HG02623 (cell line): ENCODE data around the gene CADM1.

ENCODE experiments used
- ATAC-seq: cut with Tn5 transposase; IDR thresholded peaks from one replicate; pipeline ENCODE4 v1.9.1; 2021; ENCODE audit warnings: moderate library complexity; ENCODE audit not compliant: unreplicated experiment

Gene CADM1

GRCh38 chr11:115324581-115325432 is 179.4 kb downstream of the CADM1 start:
- peak; percentile 68 for ATAC-seq

GRCh38 chr11:115322553-115323203 is 181.5 kb downstream of the CADM1 start:
- no peak for ATAC-seq

DNA sequence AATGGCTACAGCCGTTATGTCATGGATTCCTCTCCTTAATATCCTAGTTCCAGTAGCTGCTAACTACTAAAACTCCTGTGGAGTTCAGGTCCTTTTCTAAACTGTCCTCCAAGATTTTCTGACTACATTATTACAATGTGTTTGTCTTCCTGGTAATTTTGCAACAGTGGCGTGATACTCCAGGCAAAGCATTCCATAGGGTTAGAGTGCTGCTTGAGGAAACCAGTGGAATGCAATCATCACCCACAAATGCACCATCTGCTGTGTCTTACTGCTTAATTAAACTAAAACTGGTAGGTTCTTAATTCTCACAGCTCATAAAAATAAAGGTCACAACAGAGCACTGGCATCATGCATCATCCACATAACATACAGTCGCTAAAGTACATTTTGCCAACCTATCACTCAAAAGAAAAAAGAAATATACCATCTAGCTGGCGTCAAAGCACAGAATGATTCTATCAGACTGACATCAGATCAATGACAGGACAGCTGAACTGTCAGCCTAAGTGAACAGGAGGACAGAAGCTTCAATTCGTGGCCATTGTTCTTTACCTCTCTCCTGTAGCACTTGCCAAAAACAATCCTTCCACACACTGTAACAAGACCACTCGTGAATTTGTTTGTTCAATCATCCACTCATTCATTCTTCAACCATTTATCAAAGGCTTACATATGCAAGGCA is 182.5 kb downstream of the CADM1 start:
- ATAC-seq, result no peak

DNA sequence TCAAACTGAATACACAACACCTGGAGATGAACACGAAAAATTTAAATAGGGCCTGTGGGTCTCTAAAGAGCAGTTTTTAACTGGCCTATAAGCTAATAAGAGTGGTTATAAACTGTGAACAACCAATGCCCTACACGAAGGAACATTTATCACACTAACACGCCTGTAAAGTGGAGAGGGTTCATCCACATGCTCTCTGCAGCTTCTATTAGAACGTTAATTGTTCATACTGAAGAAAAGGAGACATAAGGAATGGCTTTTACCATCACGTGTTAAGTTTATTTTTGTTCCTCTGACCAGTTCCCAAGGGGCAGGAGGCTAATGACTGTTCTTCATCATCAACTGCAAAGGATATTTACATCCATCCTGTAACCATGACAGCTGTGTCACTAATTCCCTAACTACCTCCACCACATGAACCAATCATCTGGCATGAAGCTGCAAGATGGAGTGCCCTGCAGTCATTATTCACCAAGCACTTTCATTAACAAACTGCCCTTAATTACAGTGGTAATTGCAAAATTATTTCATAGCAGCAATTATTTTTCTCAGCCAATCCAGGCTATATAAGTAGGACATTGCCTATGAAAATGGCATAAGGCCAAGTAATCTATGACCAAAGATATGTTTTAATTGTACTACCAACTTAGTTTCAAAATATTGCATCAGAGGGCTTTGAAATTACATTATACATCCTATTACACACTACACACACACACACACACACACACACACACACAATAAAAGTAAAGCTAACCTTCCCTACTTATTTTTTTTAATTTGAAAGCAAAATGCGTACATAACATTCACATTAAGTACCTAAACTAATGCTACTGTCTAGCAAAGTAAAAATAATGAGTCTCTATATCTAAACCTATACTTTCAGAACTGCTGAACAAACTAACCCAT is 186.7 kb downstream of the CADM1 start:
- ATAC-seq, result no peak

GRCh38 chr11:115316696-115317095 is 187.5 kb downstream of the CADM1 start:
- ATAC-seq, result no peak

GRCh38 chr11:115314330-115314920 is 189.8 kb downstream of the CADM1 start:
- ATAC-seq, result no peak

DNA sequence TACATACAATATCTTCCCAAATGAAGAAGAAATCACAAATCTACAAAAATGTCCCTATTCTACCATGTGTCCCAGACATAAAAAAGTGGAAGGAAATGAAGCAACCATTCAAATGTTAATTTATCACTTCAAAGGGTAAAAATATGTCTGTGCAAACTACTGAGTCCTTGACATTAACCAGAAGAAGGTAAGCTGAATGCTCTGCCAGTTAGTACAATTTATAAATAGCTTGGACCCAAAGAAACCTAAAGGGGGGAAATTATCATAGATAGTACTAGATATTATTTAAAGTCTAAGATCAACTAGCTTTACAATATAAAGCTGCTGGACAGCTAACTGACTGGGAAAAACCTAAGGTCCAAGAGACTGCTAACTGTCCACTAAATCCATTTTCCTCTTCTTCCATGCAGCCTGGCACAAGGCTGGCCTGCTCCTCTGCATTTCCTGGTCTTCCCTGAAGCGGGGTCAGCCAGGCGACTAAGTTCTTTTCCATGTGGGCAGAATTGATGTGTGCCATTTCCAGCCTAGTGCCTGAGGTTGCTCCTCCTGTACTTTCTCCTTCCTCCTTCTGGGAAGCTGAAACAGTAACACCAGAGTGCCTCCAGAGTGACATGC is 190.9 kb downstream of the CADM1 start:
- no peak for ATAC-seq

DNA sequence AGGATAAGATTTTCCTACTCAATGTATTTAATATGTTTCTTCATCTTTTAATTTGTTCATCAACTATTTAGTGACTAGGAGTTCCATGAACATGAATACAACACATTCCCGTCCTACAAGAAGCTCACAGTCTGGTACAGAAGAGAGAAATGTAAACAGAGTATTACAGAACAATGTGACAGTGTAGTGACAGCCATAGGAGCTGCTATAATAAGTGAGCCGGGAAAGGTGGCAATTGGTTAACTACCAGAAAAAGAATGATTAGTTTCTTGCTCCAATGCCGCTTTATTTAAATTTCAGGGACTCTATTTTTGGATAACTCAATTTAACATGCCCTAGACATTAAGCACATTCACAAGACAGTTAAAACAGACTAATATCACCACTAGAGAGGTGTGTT is 192.3 kb downstream of the CADM1 start:
- no peak for ATAC-seq

DNA sequence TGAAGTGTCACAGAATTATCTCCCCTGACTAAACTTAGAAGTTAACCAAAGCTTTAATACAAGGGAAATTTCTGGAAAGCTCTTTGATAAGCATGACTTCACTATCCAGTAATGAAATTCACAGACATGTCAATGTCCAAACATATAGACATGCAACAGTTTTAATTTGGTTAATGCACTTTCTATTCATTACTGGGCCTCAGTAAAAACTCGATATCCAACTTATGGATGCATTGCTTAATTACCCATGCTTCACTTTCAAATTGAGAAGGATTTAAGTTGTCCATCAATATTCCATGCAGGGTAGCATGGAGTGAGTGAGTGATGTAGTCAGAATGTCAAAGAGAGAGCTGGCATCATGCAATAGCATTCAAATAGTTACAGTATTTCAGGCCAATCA is 197.5 kb downstream of the CADM1 start:
- ATAC-seq, result no peak

DNA sequence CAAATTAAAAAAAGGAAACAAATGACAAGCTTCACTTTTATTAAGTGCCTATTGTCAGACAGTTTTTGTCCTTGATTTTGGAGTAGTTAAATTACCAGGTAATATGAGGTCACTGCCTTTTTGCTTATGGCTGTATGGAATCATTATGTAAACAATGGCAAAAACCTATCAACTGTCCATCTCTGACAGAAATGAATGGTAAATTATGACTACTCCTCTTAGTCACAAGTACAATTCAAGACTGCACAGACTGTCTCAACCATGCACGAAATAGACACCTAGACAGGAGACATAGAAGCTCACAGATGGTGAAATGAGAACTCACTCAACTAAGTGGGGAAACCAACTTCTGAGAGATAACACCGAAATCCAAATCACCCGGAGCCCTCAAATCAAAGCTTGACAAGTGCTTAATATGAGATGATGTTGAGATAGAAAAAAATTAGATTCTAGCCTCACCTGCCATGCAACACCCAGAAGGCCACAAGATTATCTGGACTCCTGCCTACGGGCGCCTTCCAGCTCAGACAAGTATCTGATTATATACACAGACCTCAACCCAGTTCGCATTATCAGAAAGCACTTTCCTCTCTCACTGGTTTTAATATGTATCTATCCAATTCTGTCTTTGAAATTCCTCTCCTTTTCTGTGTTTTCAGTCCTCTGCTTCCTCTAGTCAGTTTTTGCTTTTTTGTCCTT is 199.3 kb downstream of the CADM1 start:
- ATAC-seq, result no peak

GRCh38 chr11:115303929-115304531 is 200.2 kb downstream of the CADM1 start:
- ATAC-seq, result no peak

DNA sequence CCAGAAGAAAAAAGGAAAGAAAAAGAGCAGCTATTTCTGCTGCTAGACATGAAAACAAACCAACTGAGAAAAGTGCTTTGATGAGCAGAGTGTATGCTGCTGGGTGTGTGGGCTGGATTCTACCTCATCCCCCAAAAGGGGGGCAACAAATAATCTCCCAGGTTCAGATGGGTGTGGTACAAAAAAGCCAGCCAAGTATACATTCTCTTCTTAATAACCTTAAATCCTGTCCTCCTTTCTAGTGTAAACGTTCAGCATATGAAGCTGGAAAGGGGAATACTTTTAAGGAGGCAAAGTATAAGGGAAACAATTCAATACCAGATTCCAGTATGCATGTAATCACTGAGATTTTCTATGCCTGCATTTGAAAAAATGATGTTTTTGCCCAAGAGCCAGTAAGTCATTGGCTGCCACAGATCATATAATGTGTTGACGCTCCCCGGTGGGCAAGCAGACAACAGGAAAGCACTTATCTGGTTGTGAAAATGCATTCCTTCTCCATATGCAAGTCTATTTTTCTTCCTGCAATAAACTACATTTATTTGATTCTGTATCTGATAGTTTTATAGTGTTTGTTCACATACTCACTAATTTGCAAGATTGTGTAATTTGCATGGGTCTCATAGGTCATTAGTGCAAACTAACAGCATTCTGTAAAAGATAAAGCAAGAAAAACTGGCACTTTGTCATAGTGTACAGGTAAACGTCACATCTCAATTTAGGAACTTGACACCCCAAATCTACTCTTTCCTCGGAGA is 201.1 kb downstream of the CADM1 start:
- no peak for ATAC-seq

- ATAC-seq, result no peak
Observed at GRCh38 chr11:115300660-115301428, 203.4 kb downstream of the CADM1 start.

GRCh38 chr11:115298300-115299012 is 205.8 kb downstream of the CADM1 start:
- ATAC-seq, result no peak

DNA sequence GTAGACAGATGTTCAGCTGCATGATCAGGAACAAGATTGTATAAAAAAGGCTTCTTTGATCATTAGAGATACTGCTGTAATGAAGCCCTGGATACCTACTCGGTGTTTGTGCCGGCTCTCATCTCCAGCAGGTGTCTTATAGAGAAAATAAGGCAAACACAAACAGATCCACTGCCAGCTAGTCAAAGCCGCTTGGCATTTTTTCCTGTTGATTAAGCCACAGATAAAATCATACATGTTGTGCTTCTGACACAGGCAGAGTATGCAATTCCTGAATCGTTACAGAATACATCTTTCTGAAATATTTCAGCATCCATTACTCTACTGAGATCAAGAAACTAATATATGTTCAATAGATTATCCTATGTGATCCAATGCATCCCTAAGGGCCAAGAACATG is 206.9 kb downstream of the CADM1 start:
- no peak for ATAC-seq

- ATAC-seq, result no peak
Observed at GRCh38 chr11:115291325-115291724, 212.9 kb downstream of the CADM1 start.

- no peak for ATAC-seq
Observed at GRCh38 chr11:115290893-115291292, 213.3 kb downstream of the CADM1 start.
